Duodenal mucosa (tissue), 2 donors: ENCODE measurements around the gene IGFBP4.
"Not testable (repeated sequence)": the region's sequence is repeated elsewhere in the genome, so short reads cannot be mapped to it uniquely, and the experiment has no call there.

Experiments used
- H3K27ac ChIP-seq: one replicate; pipeline ENCODE4 v1.7.0; 2013; ENCODE audit warnings: low read depth, low read length
- H3K27me3 ChIP-seq, 2 donors: one replicate each; pipeline ENCODE4 v1.7.0; 2013; ENCODE audit warnings: low read length in 2 of 2, control low read depth in 1 of 2; ENCODE audit not compliant: insufficient read depth in 2 of 2, control insufficient read depth in 1 of 2
- H3K36me3 ChIP-seq, 2 donors: one replicate each; pipeline ENCODE4 v1.7.0; 2013; ENCODE audit warnings: low read length in 2 of 2, control low read depth in 1 of 2; ENCODE audit not compliant: insufficient read depth in 2 of 2, control insufficient read depth in 1 of 2
- H3K4me1 ChIP-seq, 2 donors: one replicate each; pipeline ENCODE4 v1.7.0; 2013; ENCODE audit warnings: low read length in 2 of 2, control low read depth in 1 of 2; ENCODE audit not compliant: insufficient read depth in 2 of 2, control insufficient read depth in 1 of 2
- H3K4me3 ChIP-seq, 2 donors: one replicate each; pipeline ENCODE4 v1.7.0; 2013; ENCODE audit warnings: low read length in 2 of 2, low read depth in 1 of 2
- H3K9ac ChIP-seq, 2 donors: one replicate each; pipeline ENCODE4 v1.7.0; 2013; ENCODE audit warnings: low read length in 2 of 2, low read depth in 1 of 2
- H3K9me3 ChIP-seq, 2 donors: one replicate each; pipeline ENCODE4 v1.7.0; 2013; ENCODE audit warnings: low read length in 2 of 2, control low read depth in 1 of 2; ENCODE audit not compliant: control insufficient read depth in 1 of 2

Gene IGFBP4

DNA sequence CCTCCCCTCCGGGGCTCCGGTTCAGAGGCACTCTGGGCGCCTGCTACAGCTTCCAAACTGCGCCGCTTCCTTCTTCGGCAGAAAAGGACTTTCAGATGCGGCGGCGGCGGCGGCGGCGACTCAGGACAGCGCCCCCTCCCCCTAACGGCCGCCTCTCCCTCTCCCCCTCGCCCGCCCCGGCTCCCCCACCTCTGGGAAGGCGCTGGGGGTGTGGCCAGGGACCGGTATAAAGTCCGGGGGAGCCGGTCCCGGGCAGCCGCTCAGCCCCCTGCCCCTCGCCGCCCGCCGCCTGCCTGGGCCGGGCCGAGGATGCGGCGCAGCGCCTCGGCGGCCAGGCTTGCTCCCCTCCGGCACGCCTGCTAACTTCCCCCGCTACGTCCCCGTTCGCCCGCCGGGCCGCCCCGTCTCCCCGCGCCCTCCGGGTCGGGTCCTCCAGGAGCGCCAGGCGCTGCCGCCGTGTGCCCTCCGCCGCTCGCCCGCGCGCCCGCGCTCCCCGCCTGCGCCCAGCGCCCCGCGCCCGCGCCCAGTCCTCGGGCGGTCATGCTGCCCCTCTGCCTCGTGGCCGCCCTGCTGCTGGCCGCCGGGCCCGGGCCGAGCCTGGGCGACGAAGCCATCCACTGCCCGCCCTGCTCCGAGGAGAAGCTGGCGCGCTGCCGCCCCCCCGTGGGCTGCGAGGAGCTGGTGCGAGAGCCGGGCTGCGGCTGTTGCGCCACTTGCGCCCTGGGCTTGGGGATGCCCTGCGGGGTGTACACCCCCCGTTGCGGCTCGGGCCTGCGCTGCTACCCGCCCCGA lies at the start of gene IGFBP4:
TSS of gene IGFBP4 (plus strand) at position 255 of the 792 bp plus-strand sequence. CDS start at position 541, 286 bp downstream.
- H3K4me3 ChIP-seq, result peak within 1 kb of the TSS; percentile 70 to 83
- no peaks in the 10 kb centered on the region for H3K36me3 ChIP-seq
- H3K27ac ChIP-seq, result peak within 1 kb of the TSS; percentile 66
- H3K9me3 ChIP-seq, result no peaks in the 10 kb centered on the region
- H3K4me1 ChIP-seq, result peaks cover 38 to 46% of the 10 kb centered on the region in 2 donors
- peaks cover 0 to 2% of the 10 kb centered on the region in 2 donors for H3K27me3 ChIP-seq
- H3K9ac ChIP-seq, result peak within 1 kb of the TSS; percentile 30 to 67

GRCh38 chr17:40399185-40399584 lies 44.1 kb upstream of the IGFBP4 start:
- Histone ChIP-seq H3K4me1 (no peaks in the 10 kb centered on the region), H3K9ac (no peak overlapping the region), H3K27me3 (no peaks in the 10 kb centered on the region), H3K4me3 (no peak overlapping the region), H3K9me3 (no peaks in the 10 kb centered on the region), H3K27ac (no peak overlapping the region), H3K36me3 (peaks cover 0 to 13% of the 10 kb centered on the region in 2 donors)

DNA sequence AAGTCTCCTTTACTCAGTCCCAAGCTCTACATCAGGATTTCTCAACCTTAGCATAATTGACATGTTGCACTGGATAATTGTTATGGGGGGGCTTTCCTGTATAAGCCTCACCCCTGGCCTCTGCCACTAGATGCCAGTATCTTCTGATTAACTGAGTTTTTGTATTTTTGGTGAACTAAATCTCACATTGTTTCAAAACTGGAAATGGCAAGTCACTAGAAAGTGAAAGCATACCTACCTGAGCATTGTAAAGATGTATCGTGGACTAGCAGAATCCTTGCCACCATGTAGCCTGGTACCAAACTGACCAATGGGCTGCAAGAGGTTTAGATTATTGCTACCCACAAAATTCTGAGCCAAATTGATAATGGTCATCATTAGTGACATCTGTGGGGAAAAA lies 40.6 kb upstream of the IGFBP4 start:
- Histone ChIP-seq H3K36me3 (peaks cover 0 to 9% of the 10 kb centered on the region in 2 donors), H3K9me3 (no peaks in the 10 kb centered on the region), H3K4me3 (no peak overlapping the region), H3K4me1 (no peaks in the 10 kb centered on the region), H3K27me3 (no peaks in the 10 kb centered on the region), H3K9ac (no peak overlapping the region), H3K27ac (no peak overlapping the region)

DNA sequence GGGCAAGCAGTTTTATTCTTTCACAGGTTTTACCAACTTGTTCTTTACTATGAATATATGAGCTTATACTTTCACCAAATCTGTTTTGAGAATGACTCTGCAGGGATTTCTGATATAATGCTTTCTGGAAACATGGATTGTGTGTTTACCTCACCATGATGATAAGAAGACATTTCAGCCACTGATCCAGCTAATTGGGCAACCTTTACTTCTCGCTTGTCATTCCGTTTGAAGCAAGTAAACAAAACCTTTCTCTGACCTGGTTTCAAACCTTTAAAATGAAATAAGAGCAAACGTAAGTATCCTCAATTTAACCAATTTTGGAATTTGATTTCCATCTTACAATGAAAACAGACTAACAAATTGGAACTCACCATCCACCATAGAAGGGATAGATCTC lies 39.2 kb upstream of the IGFBP4 start:
- H3K4me3 ChIP-seq, result no peak overlapping the region
- H3K9me3 ChIP-seq, result no peaks in the 10 kb centered on the region
- no peak overlapping the region for H3K27ac ChIP-seq
- H3K4me1 ChIP-seq, result no peaks in the 10 kb centered on the region
- H3K27me3 ChIP-seq, result no peaks in the 10 kb centered on the region
- H3K36me3 ChIP-seq, result peaks cover 0 to 9% of the 10 kb centered on the region in 2 donors
- no peak overlapping the region for H3K9ac ChIP-seq

DNA sequence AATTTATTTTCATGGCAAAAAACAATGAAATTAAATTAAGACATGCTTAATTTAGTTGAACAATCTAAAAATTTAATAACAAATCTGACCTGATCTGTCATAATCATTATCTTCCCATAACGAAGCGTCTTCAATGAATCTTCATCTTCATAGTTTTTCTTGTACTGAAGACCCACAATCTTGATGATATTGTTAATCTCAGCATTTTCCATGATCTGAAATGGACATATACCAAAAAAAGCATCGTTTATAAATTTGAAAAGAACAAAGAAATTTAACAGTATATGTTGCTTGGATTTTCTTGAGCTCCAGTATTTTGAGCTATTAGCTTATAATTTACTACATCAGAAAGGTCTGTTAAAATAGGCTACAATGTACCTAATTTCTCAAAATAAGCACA lies 35.8 kb upstream of the IGFBP4 start:
- Histone ChIP-seq H3K27ac (no peak overlapping the region), H3K9ac (no peak overlapping the region), H3K4me1 (no peaks in the 10 kb centered on the region), H3K27me3 (no peaks in the 10 kb centered on the region), H3K36me3 (peaks cover 0 to 5% of the 10 kb centered on the region in 2 donors), H3K9me3 (no peaks in the 10 kb centered on the region), H3K4me3 (no peak overlapping the region)

DNA sequence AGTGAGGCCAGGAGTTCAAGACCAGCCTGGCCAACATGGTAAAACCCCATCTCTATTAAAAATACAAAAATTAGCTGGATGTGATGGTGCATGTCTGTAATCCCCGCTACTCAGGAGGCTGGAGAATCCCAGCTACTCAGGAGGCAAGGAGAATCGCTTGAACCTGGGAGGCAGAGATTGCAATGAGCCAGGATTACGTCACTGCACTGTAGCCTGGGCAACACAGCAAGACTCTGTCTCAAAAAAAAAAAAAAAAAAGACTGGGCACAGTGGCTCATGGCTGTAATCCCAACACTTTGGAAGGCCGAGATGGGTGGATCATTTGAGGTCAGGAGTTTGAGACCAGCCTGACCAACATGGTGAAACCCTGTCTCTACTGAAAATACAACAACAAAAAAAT lies 33.7 kb upstream of the IGFBP4 start:
- not testable (repeated sequence) for H3K36me3 ChIP-seq, H3K4me3 ChIP-seq, H3K9me3 ChIP-seq, H3K4me1 ChIP-seq, H3K27ac ChIP-seq, H3K27me3 ChIP-seq, H3K9ac ChIP-seq

DNA sequence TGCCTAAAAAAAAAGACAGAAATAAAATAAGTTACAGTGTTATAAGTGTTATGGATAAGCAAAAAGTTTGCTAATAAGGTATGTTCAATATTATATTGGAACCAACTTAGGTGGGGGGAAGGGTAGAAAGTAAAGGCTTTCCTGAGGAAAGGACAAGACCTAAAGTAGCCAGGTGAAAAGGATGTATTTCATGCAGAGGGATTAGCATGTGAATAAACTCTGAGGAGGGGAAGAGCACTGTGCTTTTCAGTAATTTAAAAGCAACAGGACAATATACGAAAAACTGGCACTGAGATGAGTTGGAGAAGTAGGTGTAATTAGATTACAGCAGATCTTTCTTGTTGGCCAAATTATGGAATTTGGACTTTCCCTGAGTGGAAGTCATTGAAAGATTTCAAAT lies 33.2 kb upstream of the IGFBP4 start:
- H3K36me3 ChIP-seq, result peaks cover 0 to 5% of the 10 kb centered on the region in 2 donors
- no peaks in the 10 kb centered on the region for H3K9me3 ChIP-seq
- H3K9ac ChIP-seq, result no peak overlapping the region
- no peaks in the 10 kb centered on the region for H3K4me1 ChIP-seq
- H3K27ac ChIP-seq, result no peak overlapping the region
- no peak overlapping the region for H3K4me3 ChIP-seq
- no peaks in the 10 kb centered on the region for H3K27me3 ChIP-seq

DNA sequence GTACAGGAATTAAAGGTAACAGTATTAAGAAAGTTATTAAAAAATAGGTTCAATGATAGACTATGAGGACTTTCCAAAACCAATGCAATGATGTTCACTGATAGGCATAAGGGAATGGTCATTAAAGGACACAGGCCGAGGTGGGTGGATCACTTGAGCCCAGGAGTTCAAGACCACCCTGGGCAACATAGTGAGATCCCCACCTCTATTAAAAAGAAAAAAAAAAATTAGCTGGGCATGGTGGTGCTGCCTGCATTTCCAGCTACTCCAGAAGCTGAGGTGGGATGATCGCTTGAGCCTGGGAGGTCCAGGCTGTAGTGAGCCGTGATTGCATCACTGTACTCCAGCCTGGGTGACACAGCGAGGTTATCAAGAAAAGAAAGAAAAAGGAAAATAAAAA lies 31.4 kb upstream of the IGFBP4 start:
- Histone ChIP-seq H3K27ac (no peak overlapping the region), H3K4me3 (no peak overlapping the region), H3K9ac (no peak overlapping the region), H3K27me3 (no peaks in the 10 kb centered on the region), H3K9me3 (no peaks in the 10 kb centered on the region), H3K4me1 (peaks cover 0 to 2% of the 10 kb centered on the region in 2 donors), H3K36me3 (peaks cover 0 to 5% of the 10 kb centered on the region in 2 donors)

DNA sequence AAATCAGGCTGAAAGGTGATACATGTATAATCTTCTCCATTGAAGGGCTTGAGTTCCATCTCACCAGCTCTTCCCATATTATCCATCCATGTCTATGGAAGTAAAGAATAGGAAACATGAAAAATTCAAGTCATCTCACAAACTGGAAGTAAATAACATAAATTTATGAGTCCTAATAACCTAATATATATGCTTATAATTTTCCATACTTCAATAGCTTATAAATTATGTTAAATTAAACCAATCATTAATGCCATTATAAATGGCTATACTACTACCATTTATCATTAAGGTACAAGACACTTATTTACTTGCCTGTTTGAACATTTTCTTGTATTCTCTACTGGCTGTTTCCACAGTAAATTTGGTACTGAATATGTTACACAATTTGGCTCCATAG lies 30.4 kb upstream of the IGFBP4 start:
- no peak overlapping the region for H3K4me3 ChIP-seq
- peaks cover 0 to 5% of the 10 kb centered on the region in 2 donors for H3K36me3 ChIP-seq
- H3K27ac ChIP-seq, result no peak overlapping the region
- no peak overlapping the region for H3K9ac ChIP-seq
- no peaks in the 10 kb centered on the region for H3K9me3 ChIP-seq
- H3K4me1 ChIP-seq, result peaks cover 6 to 10% of the 10 kb centered on the region in 2 donors
- H3K27me3 ChIP-seq, result no peaks in the 10 kb centered on the region

DNA sequence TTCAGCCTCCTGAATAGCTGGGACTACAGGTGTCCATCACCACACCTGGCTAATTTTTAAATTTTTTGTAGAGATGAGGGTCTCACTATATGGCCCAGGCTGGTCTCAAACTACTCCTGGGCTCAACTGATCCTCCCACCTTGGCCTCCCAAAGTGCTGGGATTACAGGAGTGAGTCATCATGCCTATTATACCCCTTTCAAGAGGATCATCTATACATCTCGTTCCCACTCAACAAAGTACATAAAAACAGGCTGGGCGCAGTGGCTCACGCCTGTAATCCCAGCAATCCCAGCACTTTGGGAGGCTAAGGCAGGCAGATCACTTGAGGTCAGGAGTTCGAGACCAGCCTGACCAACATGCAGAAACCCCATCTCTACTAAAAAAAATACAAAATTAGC lies 28.9 kb upstream of the IGFBP4 start:
- H3K9me3 ChIP-seq, H3K27ac ChIP-seq, H3K4me3 ChIP-seq, H3K36me3 ChIP-seq, H3K27me3 ChIP-seq, H3K9ac ChIP-seq: not testable (repeated sequence)
- H3K4me1 ChIP-seq, result peaks cover 6 to 16% of the 10 kb centered on the region in 2 donors
